Mesenchymal stem cell (in vitro differentiated cells and primary cell): Measurements from ENCODE around the gene LOC128125822.

Source experiments
- DNase-seq: peaks from one replicate; pipeline ENCODE4 v3.0.0-alpha.2; 2013
- H2AFZ ChIP-seq: one replicate; pipeline ENCODE4 v1.6.1; 2013; ENCODE audit warnings: low read depth, mild to moderate bottlenecking, control low read depth, inconsistent platforms, low read length, moderate library complexity
- H2AK5ac ChIP-seq: 2 replicates; pipeline ENCODE4 v1.6.1; 2013; ENCODE audit warnings: low read length, moderate library complexity, mild to moderate bottlenecking, inconsistent platforms; ENCODE audit not compliant: severe bottlenecking
- H2BK120ac ChIP-seq: one replicate; pipeline ENCODE4 v1.6.1; 2013; ENCODE audit warnings: low read depth, mild to moderate bottlenecking, inconsistent platforms, low read length, moderate library complexity
- H2BK12ac ChIP-seq, 2 experiments: one replicate each; pipeline ENCODE4 v1.6.1; 2013; ENCODE audit warnings: inconsistent platforms in 2 of 2, low read length in 2 of 2, mild to moderate bottlenecking in 2 of 2, moderate library complexity in 2 of 2, control low read depth in 1 of 2
- H2BK15ac ChIP-seq: one replicate; pipeline ENCODE4 v1.6.1; 2013; ENCODE audit warnings: mild to moderate bottlenecking, low read depth, inconsistent platforms; ENCODE audit not compliant: poor library complexity, severe bottlenecking
- H2BK5ac ChIP-seq: 2 replicates; pipeline ENCODE4 v1.6.1; 2013; ENCODE audit warnings: low read depth, mild to moderate bottlenecking, low read length, control low read depth, inconsistent platforms; ENCODE audit not compliant: poor library complexity, severe bottlenecking
- H3K14ac ChIP-seq, 2 experiments: one replicate each; pipeline ENCODE4 v1.6.1; 2013; ENCODE audit warnings: inconsistent platforms in 2 of 2, low read length in 2 of 2, control low read depth in 1 of 2, mild to moderate bottlenecking in 1 of 2, moderate library complexity in 1 of 2
- H3K18ac ChIP-seq, 2 experiments: one replicate each; pipeline ENCODE4 v1.6.1; 2013; ENCODE audit warnings: inconsistent platforms in 2 of 2, low read length in 2 of 2, control low read depth in 1 of 2, low read depth in 1 of 2, mild to moderate bottlenecking in 1 of 2
- H3K23ac ChIP-seq, 2 experiments: one replicate each; pipeline ENCODE4 v1.6.1; 2013; ENCODE audit warnings: inconsistent platforms in 2 of 2, low read length in 2 of 2, mild to moderate bottlenecking in 2 of 2, moderate library complexity in 2 of 2, control low read depth in 1 of 2
- H3K27ac ChIP-seq: 2 replicates; pipeline ENCODE4 v1.5.1; 2013; ENCODE audit warnings: mild to moderate bottlenecking, moderate library complexity, low read length, control low read depth, inconsistent platforms; ENCODE audit not compliant: poor library complexity, severe bottlenecking
- H3K27me3 ChIP-seq, 2 experiments: 2 replicates each; pipeline versions ENCODE4 v1.6.1 to v1.7.0; 2013; ENCODE audit warnings: low read length in 2 of 2, mild to moderate bottlenecking in 2 of 2, moderate library complexity in 2 of 2, control low read depth in 1 of 2, inconsistent platforms in 1 of 2; ENCODE audit not compliant: control insufficient read depth in 1 of 2, insufficient read depth in 1 of 2
- H3K36me3 ChIP-seq, 2 experiments: 2 replicates each; pipeline versions ENCODE4 v1.6.1 to v1.7.0; 2013; ENCODE audit warnings: low read length in 2 of 2, control low read depth in 1 of 2, inconsistent platforms in 1 of 2, low read depth in 1 of 2, mild to moderate bottlenecking in 1 of 2; ENCODE audit not compliant: insufficient read depth in 2 of 2, control insufficient read depth in 1 of 2
- H3K4ac ChIP-seq, 2 experiments: one replicate each; pipeline ENCODE4 v1.6.1; 2013; ENCODE audit warnings: inconsistent platforms in 2 of 2, low read length in 2 of 2, mild to moderate bottlenecking in 2 of 2, moderate library complexity in 2 of 2, control low read depth in 1 of 2, low read depth in 1 of 2
- H3K4me1 ChIP-seq: 2 replicates; pipeline ENCODE4 v1.6.1; 2013; ENCODE audit warnings: low read depth, low read length, control low read depth; ENCODE audit not compliant: control insufficient read depth, insufficient read depth
- H3K4me2 ChIP-seq: 2 replicates; pipeline ENCODE4 v1.6.1; 2013; ENCODE audit warnings: low read length, mild to moderate bottlenecking, inconsistent platforms; ENCODE audit not compliant: poor library complexity, severe bottlenecking
- H3K4me3 ChIP-seq, 2 experiments: 2 replicates each; pipeline versions ENCODE4 v1.5.1 to v1.7.0; 2013; ENCODE audit warnings: low read length in 2 of 2, mild to moderate bottlenecking in 2 of 2, control low read depth in 1 of 2, low read depth in 1 of 2; ENCODE audit not compliant: insufficient read depth in 1 of 2
- H3K79me1 ChIP-seq: replicated peaks from 2 replicates; pipeline ENCODE4 v1.6.1; 2013; ENCODE audit warnings: mild to moderate bottlenecking, control low read depth, low read length, inconsistent platforms; ENCODE audit not compliant: poor library complexity, severe bottlenecking
- H3K9ac ChIP-seq: 2 replicates; pipeline ENCODE4 v1.7.0; 2013; ENCODE audit warnings: mild to moderate bottlenecking, low read length, moderate library complexity
- H3K9me3 ChIP-seq: 2 replicates; pipeline ENCODE4 v1.7.0; 2013; ENCODE audit warnings: mild to moderate bottlenecking, low read length; ENCODE audit not compliant: control insufficient read depth
- H4K8ac ChIP-seq: one replicate; pipeline ENCODE4 v1.6.1; 2013; ENCODE audit warnings: inconsistent platforms, mild to moderate bottlenecking, low read length, moderate library complexity
- H4K91ac ChIP-seq: one replicate; pipeline ENCODE4 v1.6.1; 2013; ENCODE audit warnings: mild to moderate bottlenecking, low read length, inconsistent platforms
- WGBS: methylation state at CpG from one replicate; pipeline ENCODE4 v1.1.7; 2013; ENCODE audit warnings: mixed read lengths; 5-methylcytosine and 5-hydroxymethylcytosine counted together

The LOC128125822 gene

GRCh38 chr6:63553900-63554299 is 18.4 kb upstream of the LOC128125822 start:
- no peak overlapping the region for H3K4ac ChIP-seq
- H3K36me3 ChIP-seq: no peaks in the 10 kb centered on the region
- H3K18ac ChIP-seq: no peak overlapping the region
- no peak overlapping the region for H4K8ac ChIP-seq
- no CpG with 5 or more reads among the region's 1 CpG for WGBS
- no peak overlapping the region for H3K9ac ChIP-seq
- no peaks in the 10 kb centered on the region for H3K79me1 ChIP-seq
- H3K27me3 ChIP-seq: no peaks in the 10 kb centered on the region
- DNase-seq: no peak
- H2AFZ ChIP-seq: no peak overlapping the region
- H2BK12ac ChIP-seq: no peak overlapping the region
- no peaks in the 10 kb centered on the region for H3K4me1 ChIP-seq
- no peaks in the 10 kb centered on the region for H3K9me3 ChIP-seq
- H2AK5ac ChIP-seq: no peak overlapping the region
- no peak overlapping the region for H2BK120ac ChIP-seq
- no peak overlapping the region for H3K27ac ChIP-seq
- H2BK5ac ChIP-seq: no peak overlapping the region
- no peak overlapping the region for H3K4me2 ChIP-seq
- H3K14ac ChIP-seq: no peak overlapping the region
- H3K4me3 ChIP-seq: no peak overlapping the region
- no peak overlapping the region for H3K23ac ChIP-seq
- no peak overlapping the region for H2BK15ac ChIP-seq
- no peak overlapping the region for H4K91ac ChIP-seq

GRCh38 chr6:63554782-63555181 is 17.5 kb upstream of the LOC128125822 start:
- Histone ChIP-seq H2AFZ (no peak overlapping the region), H3K4me3 (no peak overlapping the region), H3K4ac (no peak overlapping the region), H4K8ac (no peak overlapping the region), H3K9ac (no peak overlapping the region), H4K91ac (no peak overlapping the region), H3K4me2 (no peak overlapping the region), H3K79me1 (no peaks in the 10 kb centered on the region), H3K4me1 (no peaks in the 10 kb centered on the region), H2BK15ac (no peak overlapping the region), H3K14ac (no peak overlapping the region), H3K23ac (no peak overlapping the region), H3K36me3 (no peaks in the 10 kb centered on the region), H2BK5ac (no peak overlapping the region), H2AK5ac (no peak overlapping the region), H2BK120ac (no peak overlapping the region), H2BK12ac (no peak overlapping the region), H3K18ac (no peak overlapping the region), H3K9me3 (no peaks in the 10 kb centered on the region), H3K27me3 (no peaks in the 10 kb centered on the region), H3K27ac (no peak overlapping the region)
- DNase-seq: no peak
- 100% methylated on average over 1 of the region's 1 CpG for WGBS

GRCh38 chr6:63556369-63556768 is 15.9 kb upstream of the LOC128125822 start:
- no peak for DNase-seq
- Histone ChIP-seq H4K91ac (no peak overlapping the region), H3K4me1 (no peaks in the 10 kb centered on the region), H2BK120ac (no peak overlapping the region), H3K14ac (no peak overlapping the region), H3K18ac (no peak overlapping the region), H3K4ac (no peak overlapping the region), H2BK5ac (no peak overlapping the region), H2BK15ac (no peak overlapping the region), H3K4me3 (no peak overlapping the region), H3K4me2 (no peak overlapping the region), H2AFZ (no peak overlapping the region), H4K8ac (no peak overlapping the region), H3K36me3 (no peaks in the 10 kb centered on the region), H3K27me3 (no peaks in the 10 kb centered on the region), H2AK5ac (no peak overlapping the region), H3K23ac (no peak overlapping the region), H3K9ac (no peak overlapping the region), H3K9me3 (no peaks in the 10 kb centered on the region), H3K79me1 (no peaks in the 10 kb centered on the region), H3K27ac (no peak overlapping the region), H2BK12ac (no peak overlapping the region)
- 90% methylated on average over 3 of the region's 4 CpGs for WGBS

- Histone ChIP-seq H3K18ac (no peak overlapping the region), H2BK15ac (no peak overlapping the region)
- no peak for DNase-seq
These were observed 14.0 kb upstream of the LOC128125822 start for GRCh38 chr6:63558278-63558677.

More at GRCh38 chr6:63558278-63558677, 14.0 kb upstream of the LOC128125822 start:
- Histone ChIP-seq H2AFZ (no peak overlapping the region), H2BK120ac (no peak overlapping the region), H4K91ac (no peak overlapping the region), H2BK12ac (no peak overlapping the region), H3K27ac (no peak overlapping the region), H3K36me3 (no peaks in the 10 kb centered on the region), H3K4ac (no peak overlapping the region), H2AK5ac (no peak overlapping the region), H3K23ac (no peak overlapping the region), H3K4me2 (no peak overlapping the region), H3K9me3 (no peaks in the 10 kb centered on the region), H3K27me3 (no peaks in the 10 kb centered on the region), H3K14ac (no peak overlapping the region), H2BK5ac (no peak overlapping the region), H3K4me1 (no peaks in the 10 kb centered on the region), H4K8ac (no peak overlapping the region), H3K9ac (no peak overlapping the region), H3K79me1 (no peaks in the 10 kb centered on the region), H3K4me3 (no peak overlapping the region)
